Mesodermal cell (in vitro differentiated cells): Measurements from ENCODE around the gene ATP6V0C.
A peak's percentile ranks its signal among the peaks of the same experiment; 100 is the strongest.
"Not testable (repeated sequence)": the region's sequence is repeated elsewhere in the genome, so short reads cannot be mapped to it uniquely, and the experiment has no call there.

Experiments
- H3K27ac ChIP-seq: 2 replicates; pipeline ENCODE4 v1.7.0; 2013; ENCODE audit warnings: mild to moderate bottlenecking, low read depth, low read length, moderate library complexity; ENCODE audit not compliant: severe bottlenecking
- H3K36me3 ChIP-seq: 2 replicates; pipeline ENCODE4 v1.7.1; 2013; ENCODE audit warnings: mild to moderate bottlenecking, low read length, moderate library complexity; ENCODE audit not compliant: control insufficient read depth, insufficient read depth
- H3K4me1 ChIP-seq: one replicate; pipeline ENCODE4 v1.7.1; 2013; ENCODE audit warnings: mild to moderate bottlenecking, low read length; ENCODE audit not compliant: insufficient read depth, control insufficient read depth, poor library complexity, severe bottlenecking
- H3K4me3 ChIP-seq: 2 replicates; pipeline ENCODE4 v1.7.0; 2013; ENCODE audit warnings: low read length, control low read depth, mild to moderate bottlenecking; ENCODE audit not compliant: insufficient read depth, poor library complexity, severe bottlenecking; ENCODE audit errors: extremely low read depth
- H3K9me3 ChIP-seq: 2 replicates; pipeline ENCODE4 v1.7.1; 2013; ENCODE audit warnings: mild to moderate bottlenecking, low read length, moderate library complexity; ENCODE audit not compliant: control insufficient read depth
- WGBS, 2 experiments: methylation state at CpG; one replicate each; pipeline ENCODE4 v1.1.5; 2013; ENCODE audit warnings: missing lambda C conversion rate in 2 of 2; ENCODE audit not compliant: insufficient coverage in 2 of 2; 5-methylcytosine and 5-hydroxymethylcytosine counted together

Gene ATP6V0C

GRCh38 chr16:2532494-2533141, 18.9 kb downstream of the ATP6V0C start:
- Histone ChIP-seq H3K4me1 (peaks cover 22% of the 10 kb centered on the region), H3K27ac (peak overlapping the region; percentile 72), H3K4me3 (peak overlapping the region; percentile 57), H3K36me3 (peaks cover 25% of the 10 kb centered on the region), H3K9me3 (no peaks in the 10 kb centered on the region)
- WGBS, 2 experiments = 9 to 14% methylated on average over 25 to 33 of the region's 37 CpGs

GRCh38 chr16:2533142-2533755, 19.5 kb downstream of the ATP6V0C start:
- WGBS, 2 experiments = 78 to 87% methylated on average over 9 to 10 of the region's 16 CpGs
- H3K4me3 ChIP-seq = peak overlapping the region; percentile 57
- H3K27ac ChIP-seq, H3K9me3 ChIP-seq: not testable (repeated sequence)
- peaks cover 22% of the 10 kb centered on the region for H3K4me1 ChIP-seq
- peaks cover 19% of the 10 kb centered on the region for H3K36me3 ChIP-seq

GRCh38 chr16:2533912-2534311, 20.2 kb downstream of the ATP6V0C start:
- 90 to 94% methylated on average over 9 of the region's 11 CpGs for WGBS, 2 experiments
- H3K27ac ChIP-seq = no peak overlapping the region
- H3K36me3 ChIP-seq = peaks cover 12% of the 10 kb centered on the region
- no peaks in the 10 kb centered on the region for H3K9me3 ChIP-seq
- peaks cover 22% of the 10 kb centered on the region for H3K4me1 ChIP-seq
- no peak overlapping the region for H3K4me3 ChIP-seq

- H3K4me3 ChIP-seq, H3K36me3 ChIP-seq, H3K9me3 ChIP-seq, H3K27ac ChIP-seq: not testable (repeated sequence)
- peaks cover 22% of the 10 kb centered on the region for H3K4me1 ChIP-seq
- WGBS, 2 experiments = 80 to 100% methylated on average over 1 to 4 of the region's 5 CpGs
These were observed 20.6 kb downstream of the ATP6V0C start for GRCh38 chr16:2534335-2534734.

GRCh38 chr16:2535625-2536013, 21.9 kb downstream of the ATP6V0C start:
- H3K4me3 ChIP-seq = no peak overlapping the region
- peak overlapping the region; percentile 79 for H3K27ac ChIP-seq
- no peaks in the 10 kb centered on the region for H3K9me3 ChIP-seq
- peaks cover 22% of the 10 kb centered on the region for H3K4me1 ChIP-seq
- 90% methylated on average over 8 to 9 of the region's 9 CpGs for WGBS, 2 experiments
- H3K36me3 ChIP-seq = peaks cover 6% of the 10 kb centered on the region

GRCh38 chr16:2537451-2538379, 24.0 kb downstream of the ATP6V0C start, which contains the start of gene PDPK1:
Gene PDPK1, plus strand, starts transcription at chr16:2538021. Its CDS starts 92 bp downstream, at chr16:2538113.
- H3K36me3 ChIP-seq = peaks cover 13% of the 10 kb centered on the region
- peaks cover 20% of the 10 kb centered on the region for H3K4me1 ChIP-seq
- H3K9me3 ChIP-seq = no peaks in the 10 kb centered on the region
- H3K27ac ChIP-seq = no peak within 1 kb of the TSS
- H3K4me3 ChIP-seq = peak within 1 kb of the TSS; percentile 42
- 2 to 3% methylated on average over 49 to 62 of the region's 126 CpGs for WGBS, 2 experiments

GRCh38 chr16:2539192-2539844, 25.6 kb downstream of the ATP6V0C start:
- H3K4me1 ChIP-seq = peaks cover 16% of the 10 kb centered on the region
- not testable (repeated sequence) for H3K9me3 ChIP-seq

GRCh38 chr16:2539845-2540458, 26.2 kb downstream of the ATP6V0C start:
- Histone ChIP-seq H3K4me1 (peaks cover 12% of the 10 kb centered on the region), H3K36me3 (peaks cover 19% of the 10 kb centered on the region)
- not testable (repeated sequence) for H3K4me3 ChIP-seq, H3K27ac ChIP-seq, H3K9me3 ChIP-seq
- 75 to 80% methylated on average over 12 to 13 of the region's 14 CpGs for WGBS, 2 experiments

More at GRCh38 chr16:2539192-2539844, 25.6 kb downstream of the ATP6V0C start:
- H3K4me3 ChIP-seq = peak overlapping the region; percentile 38
- not testable (repeated sequence) for H3K27ac ChIP-seq
- H3K36me3 ChIP-seq = peaks cover 16% of the 10 kb centered on the region
- 93 to 97% methylated on average over 24 of the region's 24 CpGs for WGBS, 2 experiments

GRCh38 chr16:2540912-2541311, 27.2 kb downstream of the ATP6V0C start:
- H3K9me3 ChIP-seq, H3K4me3 ChIP-seq, H3K27ac ChIP-seq, H3K4me1 ChIP-seq: not testable (repeated sequence)
- peaks cover 22% of the 10 kb centered on the region for H3K36me3 ChIP-seq
- 100% methylated on average over 2 of the region's 4 CpGs; no CpG with 5 or more reads in 1 of the 2 experiments for WGBS, 2 experiments

GRCh38 chr16:2541409-2541808, 27.7 kb downstream of the ATP6V0C start:
- H3K4me1 ChIP-seq, H3K4me3 ChIP-seq, H3K9me3 ChIP-seq, H3K27ac ChIP-seq: not testable (repeated sequence)
- WGBS, 2 experiments = 86 to 100% methylated on average over 1 of the region's 6 CpGs
- H3K36me3 ChIP-seq = peaks cover 22% of the 10 kb centered on the region
